ENCODE measurements around the gene SH3RF3. TPM values are rescaled to one million over a fixed set of nuclear protein-coding genes. Genes with fewer than 3 reads are reported as not detected.

Gene SH3RF3
- total RNA-seq, 1 donor from 2014 or later = 10.8 TPM

GRCh38 chr2:109232909-109233308 lies 103.9 kb downstream of the SH3RF3 start:
- intact Hi-C loops (cut with DNase I) = no loop called here
- H3K27ac ChIP-seq = no peak overlapping the region
- no peaks in the 10 kb centered on the region for H3K36me3 ChIP-seq
- H3K27me3 ChIP-seq = no peaks in the 10 kb centered on the region
- no peaks in the 10 kb centered on the region for H3K9me3 ChIP-seq
- TF ChIP-seq POLR2A (IDR thresholded peaks at IDR 0.05) = no peak
- TF ChIP-seq POLR2AphosphoS5 (IDR thresholded peaks at IDR 0.05; ENCODE audit: insufficient read depth in 1 of 2, low read depth in 1 of 2) = no peak
- no peak for TF ChIP-seq CTCF (IDR thresholded peaks at IDR 0.05)
- no peaks in the 10 kb centered on the region for H3K4me1 ChIP-seq
- no peak overlapping the region for H3K4me3 ChIP-seq
- DNase-seq (ENCODE audit: extremely low spot score in 2 of 2) = no peak

- Histone ChIP-seq H3K4me1 (peaks cover 1% of the 10 kb centered on the region), H3K27ac (no peak overlapping the region), H3K9me3 (no peaks in the 10 kb centered on the region), H3K36me3 (no peaks in the 10 kb centered on the region), H3K4me3 (no peak overlapping the region), H3K27me3 (no peaks in the 10 kb centered on the region)
- TF ChIP-seq CTCF (IDR thresholded peaks at IDR 0.05) = no peak
- no peak for TF ChIP-seq POLR2AphosphoS5 (IDR thresholded peaks at IDR 0.05; ENCODE audit: insufficient read depth in 1 of 2, low read depth in 1 of 2)
- no peak for TF ChIP-seq POLR2A (IDR thresholded peaks at IDR 0.05)
- intact Hi-C loops (cut with DNase I) = no loop called here
- no peak for DNase-seq (ENCODE audit: extremely low spot score in 2 of 2)
Observed at GRCh38 chr2:109233643-109234042, 104.6 kb downstream of the SH3RF3 start.

GRCh38 chr2:109234355-109234754 lies 105.3 kb downstream of the SH3RF3 start:
- H3K27ac ChIP-seq = no peak overlapping the region
- no peaks in the 10 kb centered on the region for H3K27me3 ChIP-seq
- no peaks in the 10 kb centered on the region for H3K9me3 ChIP-seq
- intact Hi-C loops (cut with DNase I) = no loop called here
- no peak overlapping the region for H3K4me3 ChIP-seq
- peaks cover 8% of the 10 kb centered on the region for H3K4me1 ChIP-seq
- DNase-seq (ENCODE audit: extremely low spot score in 2 of 2) = no peak
- no peaks in the 10 kb centered on the region for H3K36me3 ChIP-seq
- TF ChIP-seq CTCF (IDR thresholded peaks at IDR 0.05) (no peak), POLR2AphosphoS5 (IDR thresholded peaks at IDR 0.05; ENCODE audit: insufficient read depth in 1 of 2, low read depth in 1 of 2) (no peak), POLR2A (IDR thresholded peaks at IDR 0.05) (no peak)

GRCh38 chr2:109236147-109236546 lies 107.1 kb downstream of the SH3RF3 start:
- no peak for DNase-seq (ENCODE audit: extremely low spot score in 2 of 2)
- H3K27ac ChIP-seq = no peak overlapping the region
- peaks cover 26% of the 10 kb centered on the region for H3K4me1 ChIP-seq
- no peaks in the 10 kb centered on the region for H3K27me3 ChIP-seq
- no peak for TF ChIP-seq POLR2AphosphoS5 (IDR thresholded peaks at IDR 0.05; ENCODE audit: insufficient read depth in 1 of 2, low read depth in 1 of 2)
- no peaks in the 10 kb centered on the region for H3K36me3 ChIP-seq
- no peaks in the 10 kb centered on the region for H3K9me3 ChIP-seq
- intact Hi-C loops (cut with DNase I) = no loop called here
- H3K4me3 ChIP-seq = no peak overlapping the region

- Histone ChIP-seq H3K4me3 (no peak overlapping the region), H3K36me3 (no peaks in the 10 kb centered on the region), H3K27me3 (no peaks in the 10 kb centered on the region), H3K4me1 (peaks cover 43% of the 10 kb centered on the region), H3K27ac (no peak overlapping the region), H3K9me3 (no peaks in the 10 kb centered on the region)
- no peak for TF ChIP-seq POLR2A (IDR thresholded peaks at IDR 0.05)
- no peak for TF ChIP-seq POLR2AphosphoS5 (IDR thresholded peaks at IDR 0.05; ENCODE audit: insufficient read depth in 1 of 2, low read depth in 1 of 2)
- no peak for TF ChIP-seq CTCF (IDR thresholded peaks at IDR 0.05)
- no peak for DNase-seq (ENCODE audit: extremely low spot score in 2 of 2)
- intact Hi-C loops (cut with DNase I) = no loop called here
Observed at GRCh38 chr2:109237792-109238191, 108.8 kb downstream of the SH3RF3 start.

Measured in vagina (tissue), 2 donors.